GM12878 (cell line): ENCODE measurements around the gene WWC2. TPM values are rescaled to one million over a fixed set of nuclear protein-coding genes. Genes with fewer than 3 reads are reported as not detected.

Source experiments
- ATAC-seq: fragments of 200-7000 bp; cut with Tn5 transposase; 3 replicates; pipeline ENCODE4 v1.9.1; 2020; ENCODE audit warnings: mild to moderate bottlenecking, moderate library complexity
- BruUV-seq: library from RNA; stranded (reverse); fragments of 400-500 nt; replicated peaks from 2 replicates; lab custom pipeline; 2021; lab: Mats Ljungman, UMichigan
- CTCF ChIA-PET: fragments of 300-600 bp; sonication (Branson Sonifier 250); formaldehyde crosslinking; extraction: SDS; loops from one replicate; lab custom pipeline; 2021; ENCODE audit warnings: inconsistent platforms; lab: Yijun Ruan, JAX
- POLR2A ChIA-PET: fragments of 350-600 bp; formaldehyde crosslinking; extraction: SDS; loops from one replicate; lab custom pipeline; 2021; ENCODE audit warnings: inconsistent platforms; lab: Charles Lee
- RAD21 ChIA-PET: fragments of 300-600 bp; sonication (Branson Sonifier 250); formaldehyde crosslinking; loops from one replicate; lab custom pipeline; 2023; ENCODE audit warnings: antibody characterized with exemption; ENCODE audit not compliant: unreplicated experiment; lab: Charles Lee
- SMC1A ChIA-PET: fragments of 300-600 bp; sonication (Branson Sonifier 250); formaldehyde crosslinking; loops from one replicate; lab custom pipeline; 2023; ENCODE audit not compliant: unreplicated experiment, uncharacterized antibody; lab: Charles Lee
- DNase-seq: peaks from one replicate; pipeline ENCODE4 v3.0.0-alpha.2; 2011; ENCODE audit warnings: low read depth, low spot score
- FAIRE-seq: peaks from 3 replicates; lab custom pipeline; 2011; peaks lifted over from hg19 to GRCh38; lab: Jason Lieb, UNC
- H2AFZ ChIP-seq: 2 replicates; pipeline ENCODE4 v1.6.0; 2011; ENCODE audit warnings: low read depth, low read length, control low read depth; ENCODE audit not compliant: control insufficient read depth
- H3K27ac ChIP-seq: 2 replicates; pipeline ENCODE4 v1.5.1; 2011; ENCODE audit warnings: control low read depth; ENCODE audit not compliant: control insufficient read depth, insufficient read depth
- H3K27me3 ChIP-seq, 2 experiments: replicated peaks in 1 of 2; 2 replicates each; pipeline versions ENCODE4 v1.6.0 to v1.6.1; 2011; ENCODE audit warnings: low read length in 1 of 2; ENCODE audit not compliant: control insufficient read depth in 2 of 2, insufficient read depth in 2 of 2
- H3K36me3 ChIP-seq, 2 experiments: 2 replicates each; pipeline ENCODE4 v1.5.1; 2011; ENCODE audit warnings: low read length in 1 of 2; ENCODE audit not compliant: control insufficient read depth in 2 of 2, insufficient read depth in 2 of 2
- H3K4me1 ChIP-seq: 2 replicates; pipeline ENCODE4 v1.6.1; 2011; ENCODE audit warnings: mild to moderate bottlenecking, low read length, moderate library complexity, mixed read lengths; ENCODE audit not compliant: control insufficient read depth, insufficient read depth
- H3K4me2 ChIP-seq: 2 replicates; pipeline ENCODE4 v1.6.0; 2011; ENCODE audit warnings: control low read depth; ENCODE audit not compliant: control insufficient read depth, insufficient read depth
- H3K4me3 ChIP-seq: fragments of 200-600 bp; sonication (generic); 2 replicates; pipeline ENCODE4 v1.5.1; 2016
- H3K79me2 ChIP-seq: 2 replicates; pipeline ENCODE4 v1.6.0; 2011; ENCODE audit warnings: low read length; ENCODE audit not compliant: control insufficient read depth, insufficient read depth
- H3K9ac ChIP-seq: 2 replicates; pipeline ENCODE4 v1.8.0; 2011; ENCODE audit warnings: low read length, control low read depth, mixed read lengths; ENCODE audit not compliant: control insufficient read depth, insufficient read depth
- H3K9me3 ChIP-seq: replicated peaks from 3 replicates; pipeline ENCODE4 v1.5.1; 2011; ENCODE audit warnings: mild to moderate bottlenecking, low read length; ENCODE audit not compliant: control insufficient read depth, insufficient read depth
- H4K20me1 ChIP-seq: 2 replicates; pipeline ENCODE4 v1.6.0; 2011; ENCODE audit not compliant: control insufficient read depth, insufficient read depth
- ATF7 ChIP-seq: fragments of 450-650 bp; IDR thresholded peaks from 2 replicates; pipeline ENCODE4 v1.6.1; 2016; ENCODE audit warnings: low read depth, mild to moderate bottlenecking
- CBFB ChIP-seq: IDR thresholded peaks from 2 replicates; pipeline ENCODE4 v1.6.1; 2016; ENCODE audit warnings: antibody characterized with exemption, low read depth
- CREM ChIP-seq: IDR thresholded peaks from 2 replicates; pipeline ENCODE4 v1.6.1; 2014; ENCODE audit warnings: antibody characterized with exemption, low read depth
- KDM1A ChIP-seq: fragments of 200-600 bp; sonication (generic); IDR thresholded peaks from 2 replicates; pipeline ENCODE4 v1.6.1; 2016; ENCODE audit warnings: borderline replicate concordance
- MTA2 ChIP-seq: fragments of 450-650 bp; IDR thresholded peaks from 2 replicates; pipeline ENCODE4 v1.6.1; 2016; ENCODE audit warnings: low read depth, mild to moderate bottlenecking, moderate library complexity
- MXI1 ChIP-seq: fragments of 150-350 bp; IDR thresholded peaks from 2 replicates; pipeline ENCODE4 v1.6.1; 2011; ENCODE audit warnings: low read depth, mild to moderate bottlenecking, inconsistent platforms, low read length, improper control_type of control experiment
- POLR2A ChIP-seq: IDR thresholded peaks from 2 replicates; pipeline ENCODE4 v1.6.1; 2011; ENCODE audit warnings: low read depth, mild to moderate bottlenecking, low read length
- RBBP5 ChIP-seq: fragments of 200-600 bp; sonication (generic); conservative IDR thresholded peaks from 2 replicates; pipeline ENCODE4 v1.6.1; 2016
- SPI1 ChIP-seq: IDR thresholded peaks from 2 replicates; pipeline ENCODE4 v1.6.1; 2011; ENCODE audit warnings: low read depth, mild to moderate bottlenecking, low read length, moderate library complexity, borderline replicate concordance; ENCODE audit not compliant: insufficient read depth
- USF2 ChIP-seq: IDR thresholded peaks from 2 replicates; pipeline ENCODE4 v1.6.1; 2011; ENCODE audit warnings: low read depth, low read length, improper control_type of control experiment, borderline replicate concordance
- ZBTB11 ChIP-seq: fragments of 450-650 bp; formaldehyde crosslinking; IDR thresholded peaks from 2 replicates; pipeline ENCODE4 v1.5.0; 2022; ENCODE audit warnings: mild to moderate bottlenecking, missing genetic modification characterization
- WGBS: methylation state at CpG from one replicate; pipeline ENCODE4 v1.1.6; 2016; ENCODE audit warnings: low lambda C conversion rate; ENCODE audit not compliant: insufficient replicate concordance, insufficient coverage; ENCODE audit errors: missing lambda C conversion rate; 5-methylcytosine and 5-hydroxymethylcytosine counted together
- in situ Hi-C: fragments of 300-500 bp; cut with MboI; formaldehyde crosslinking; loops from 9 replicates; pipeline ENCODE4 v1.14.3; 2018; ENCODE audit warnings: mixed read lengths
- intact Hi-C: fragments of 100-400 bp; cut with micrococcal nuclease; formaldehyde crosslinking; loops from one replicate; pipeline ENCODE4 v1.14.2; 2022; ENCODE audit not compliant: unreplicated experiment
- polyA plus RNA-seq, 11 experiments: library from polyadenylated mRNA; depleted of rRNA in 4 of 11; unstranded in 6 of 11; stranded (reverse) in 5 of 11; fragments of >200 nt; fragmentation: Nextera tagmentation in 4 of 11; fragmentation: Illumina TruSeq in 1 of 11; extraction: Ambion mirVana in 4 of 11; extraction: Trizol in 1 of 11; gene quantifications; 1 replicate in 1 of 11; 2 replicates in 10 of 11; pipeline versions ENCODE4 v1.2.1 to v1.2.3, GENCODE V29; 2011 to 2016; ENCODE audit warnings: inconsistent platforms in 2 of 11, missing spikeins in 2 of 11, low read depth in 1 of 11
- total RNA-seq, 4 experiments: library from RNA; depleted of rRNA in 3 of 4; stranded (reverse); fragments of >200 nt in 3 of 4; fragmentation: Illumina TruSeq in 1 of 4; extraction: Trizol in 1 of 4; gene quantifications; 2 replicates each; pipeline versions ENCODE4 v1.2.1 to v1.2.3, GENCODE V29; 2013 to 2021

WWC2 gene
- total and polyA plus RNA-seq, 10 of the 15 experiments (the other 5 are each of a cell fraction or from before 2014, with no cell fraction given) = 0.02 to 0.72 (median 0.06) TPM; not detected in 3

- TF ChIP-seq MTA2 (no peak), ZBTB11 (CRISPR knock-in tag) (no peak), CREM (no peak), ATF7 (no peak), SPI1 (no peak), USF2 (no peak), RBBP5 (no peak)
Observed at GRCh38 chr4:183329954-183330742, 231.1 kb downstream of the WWC2 start (continued).

- ATAC-seq (no peak), DNase-seq (no peak), FAIRE-seq (no peak)
- Histone ChIP-seq H2AFZ (no peak overlapping the region), H3K27me3 (no peaks in the 10 kb centered on the region; a peak in 1 of 4 replicates), H3K9me3 (no peaks in the 10 kb centered on the region; the same call in 2 of the 3 replicates), H3K4me3 (no peak overlapping the region), H3K27ac (no peak overlapping the region), H3K4me1 (no peaks in the 10 kb centered on the region), H3K9ac (no peak overlapping the region), H4K20me1 (no peaks in the 10 kb centered on the region), H3K4me2 (no peak overlapping the region), H3K79me2 (no peaks in the 10 kb centered on the region), H3K36me3 (no peaks in the 10 kb centered on the region)
- SMC1A ChIA-PET = no interaction called here
- TF ChIP-seq KDM1A (no peak), POLR2A (no peak), MXI1 (no peak), CBFB (no peak)
- in situ Hi-C loops = no loop called here
- no TSS peak for BruUV-seq
- RAD21 ChIA-PET = no interaction called here
- CTCF ChIA-PET = no interaction called here
- POLR2A ChIA-PET = no interaction called here
- 13% methylated on average over 2 of the region's 2 CpGs for WGBS
- intact Hi-C loops = no loop called here
Observed at GRCh38 chr4:183330841-183331240, 231.8 kb downstream of the WWC2 start.
